SW480 (cell line): ENCODE results near the gene PPP1R15A.
"Not testable (repeated sequence)": the region's sequence is repeated elsewhere in the genome, so short reads cannot be mapped to it uniquely, and the experiment has no call there.

Experiments used
- DNase-seq: peaks from one replicate; pipeline ENCODE4 v3.0.0-alpha.2; 2016; ENCODE audit warnings: low spot score

PPP1R15A gene

DNA sequence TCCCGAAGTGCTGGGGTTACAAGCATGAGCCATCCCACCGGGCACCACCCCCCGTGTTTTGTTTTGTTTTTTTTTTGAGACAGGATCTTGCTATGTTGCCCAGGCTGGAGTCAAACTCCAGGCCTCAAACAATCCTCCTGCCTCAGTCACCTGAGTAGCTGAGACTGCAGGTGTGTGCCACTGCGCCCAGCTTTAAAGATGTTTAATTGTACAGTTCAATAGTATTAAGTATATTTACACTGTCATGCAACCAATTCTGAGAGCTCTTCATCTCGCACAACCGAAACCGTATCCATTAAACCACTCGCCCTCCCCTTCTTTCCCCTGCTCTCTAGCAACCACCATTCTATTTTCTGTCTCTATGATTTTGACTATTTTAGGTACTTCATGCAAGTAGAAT is 43.5 kb downstream of the PPP1R15A start:
- no peak for DNase-seq

DNA sequence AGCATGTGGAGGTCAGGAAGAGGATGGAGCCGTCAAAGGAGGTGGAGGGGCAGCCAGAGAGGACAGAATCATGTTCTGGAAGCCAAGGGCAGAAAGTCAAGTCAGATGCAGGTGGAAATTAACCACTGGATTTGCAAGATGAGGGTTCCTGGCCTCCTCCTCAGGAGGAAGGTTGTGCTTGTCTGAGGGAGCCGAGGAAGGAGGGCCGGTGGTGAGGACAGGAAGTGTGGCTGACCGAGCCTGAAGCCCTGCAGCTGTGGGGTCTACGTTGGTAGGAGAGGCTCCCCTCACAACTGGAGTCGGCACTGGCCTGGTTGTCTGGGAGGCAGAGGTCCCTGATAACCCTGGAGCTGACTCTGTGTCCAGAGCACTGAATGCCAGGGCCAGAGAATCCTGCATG is 45.9 kb downstream of the PPP1R15A start:
- DNase-seq, result no peak

DNA sequence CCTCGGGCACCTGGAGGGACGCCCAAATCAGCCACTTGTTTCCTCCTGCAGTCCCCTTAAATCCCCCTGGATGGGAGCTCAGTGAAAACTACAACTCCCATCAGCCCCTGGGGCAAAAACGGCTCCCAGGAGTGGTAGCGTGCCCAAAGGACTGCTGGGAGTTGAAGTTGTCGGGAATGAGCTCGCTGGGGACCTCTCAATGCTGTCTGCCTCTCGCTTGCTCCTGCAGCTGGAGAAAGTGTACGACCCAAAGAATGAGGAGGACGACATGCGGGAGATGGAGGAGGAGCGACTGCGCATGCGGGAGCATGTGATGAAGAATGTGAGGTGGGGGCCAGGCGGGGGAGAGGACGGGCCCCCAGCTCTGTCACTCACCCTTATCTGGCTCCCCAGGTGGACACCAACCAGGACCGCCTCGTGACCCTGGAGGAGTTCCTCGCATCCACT is 46.6 kb downstream of the PPP1R15A start:
- DNase-seq, result peak; percentile 43

DNA sequence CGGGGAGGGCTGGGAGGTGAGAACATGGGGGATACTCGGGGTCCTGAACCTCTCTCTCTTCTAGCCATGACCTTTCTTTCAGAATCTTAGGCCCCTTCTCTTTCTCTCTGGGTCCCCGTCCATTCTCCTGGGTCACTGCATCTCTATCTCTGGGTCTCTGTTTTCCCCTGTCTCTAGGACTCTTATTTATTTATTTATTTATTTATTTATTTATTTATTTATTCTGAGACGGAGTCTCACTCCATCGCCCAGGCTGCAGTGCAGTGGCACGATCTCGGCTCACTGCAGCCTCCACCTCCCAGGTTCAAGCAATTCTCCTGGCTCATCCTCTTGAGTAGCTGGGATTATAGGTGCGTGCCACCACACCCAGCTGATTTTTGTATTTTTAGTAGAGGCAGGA is 47.0 kb downstream of the PPP1R15A start:
- not testable (repeated sequence) for DNase-seq

DNA sequence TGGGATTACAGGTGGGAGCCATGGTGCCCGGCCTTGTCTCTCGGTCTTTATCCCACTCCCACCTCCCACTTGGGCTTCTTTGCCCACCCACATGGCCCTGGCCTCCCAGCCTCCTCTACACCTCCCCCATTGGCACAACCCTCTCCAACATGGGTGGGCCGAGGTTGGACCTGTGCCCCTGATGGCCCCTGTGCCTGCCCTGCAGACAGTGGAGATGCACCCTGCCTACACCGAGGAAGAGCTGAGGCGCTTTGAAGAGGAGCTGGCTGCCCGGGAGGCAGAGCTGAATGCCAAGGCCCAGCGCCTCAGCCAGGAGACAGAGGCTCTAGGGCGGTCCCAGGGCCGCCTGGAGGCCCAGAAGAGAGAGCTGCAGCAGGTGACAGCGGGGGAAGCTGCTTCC is 48.7 kb downstream of the PPP1R15A start:
- no peak for DNase-seq

DNA sequence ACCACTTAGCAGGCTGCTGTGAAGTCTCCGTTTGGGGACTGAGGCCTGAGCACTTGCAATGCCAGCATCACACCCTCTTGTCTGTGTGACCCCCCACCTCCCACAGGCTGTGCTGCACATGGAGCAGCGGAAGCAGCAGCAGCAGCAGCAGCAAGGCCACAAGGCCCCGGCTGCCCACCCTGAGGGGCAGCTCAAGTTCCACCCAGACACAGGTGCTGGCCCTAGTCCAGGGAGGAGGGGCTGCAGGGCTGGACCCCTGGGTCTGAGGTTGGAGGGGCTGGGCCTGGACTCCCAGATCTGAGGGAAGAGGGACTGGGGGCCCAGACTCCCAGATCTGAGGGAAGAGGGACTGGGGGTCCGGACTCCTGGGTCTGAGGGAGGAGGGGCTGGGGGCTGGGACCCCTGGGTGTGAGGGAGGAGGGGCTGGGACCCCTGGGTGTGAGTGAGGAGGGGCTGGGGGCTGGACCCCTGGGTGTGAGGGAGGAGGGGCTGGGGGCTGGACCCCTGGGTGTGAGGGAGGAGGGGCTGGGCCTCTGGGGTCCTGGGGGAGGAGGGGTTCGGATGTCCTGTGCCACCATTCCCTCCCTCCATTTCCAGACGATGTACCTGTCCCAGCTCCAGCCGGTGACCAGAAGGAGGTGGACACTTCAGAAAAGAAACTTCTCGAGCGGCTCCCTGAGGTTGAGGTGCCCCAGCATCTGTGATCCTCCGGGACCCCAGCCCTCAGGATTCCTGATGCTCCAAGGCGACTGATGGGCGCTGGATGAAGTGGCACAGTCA is 49.7 kb downstream of the PPP1R15A start:
- DNase-seq, result no peak

DNA sequence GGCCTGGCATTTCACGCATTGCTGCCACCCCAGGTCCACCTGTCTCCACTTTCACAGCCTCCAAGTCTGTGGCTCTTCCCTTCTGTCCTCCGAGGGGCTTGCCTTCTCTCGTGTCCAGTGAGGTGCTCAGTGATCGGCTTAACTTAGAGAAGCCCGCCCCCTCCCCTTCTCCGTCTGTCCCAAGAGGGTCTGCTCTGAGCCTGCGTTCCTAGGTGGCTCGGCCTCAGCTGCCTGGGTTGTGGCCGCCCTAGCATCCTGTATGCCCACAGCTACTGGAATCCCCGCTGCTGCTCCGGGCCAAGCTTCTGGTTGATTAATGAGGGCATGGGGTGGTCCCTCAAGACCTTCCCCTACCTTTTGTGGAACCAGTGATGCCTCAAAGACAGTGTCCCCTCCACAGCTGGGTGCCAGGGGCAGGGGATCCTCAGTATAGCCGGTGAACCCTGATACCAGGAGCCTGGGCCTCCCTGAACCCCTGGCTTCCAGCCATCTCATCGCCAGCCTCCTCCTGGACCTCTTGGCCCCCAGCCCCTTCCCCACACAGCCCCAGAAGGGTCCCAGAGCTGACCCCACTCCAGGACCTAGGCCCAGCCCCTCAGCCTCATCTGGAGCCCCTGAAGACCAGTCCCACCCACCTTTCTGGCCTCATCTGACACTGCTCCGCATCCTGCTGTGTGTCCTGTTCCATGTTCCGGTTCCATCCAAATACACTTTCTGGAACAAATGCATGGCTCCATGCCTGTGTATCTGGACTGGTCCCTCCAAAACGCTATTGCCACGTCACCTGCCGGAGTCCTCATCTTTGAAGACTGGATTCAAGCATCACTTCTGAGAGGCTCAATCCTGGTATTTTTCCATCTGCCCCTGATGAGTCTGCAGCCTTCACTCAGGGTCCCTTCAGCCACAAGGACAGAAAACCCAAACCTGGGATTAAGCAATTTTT is 50.6 kb downstream of the PPP1R15A start:
- DNase-seq, result no peak

DNA sequence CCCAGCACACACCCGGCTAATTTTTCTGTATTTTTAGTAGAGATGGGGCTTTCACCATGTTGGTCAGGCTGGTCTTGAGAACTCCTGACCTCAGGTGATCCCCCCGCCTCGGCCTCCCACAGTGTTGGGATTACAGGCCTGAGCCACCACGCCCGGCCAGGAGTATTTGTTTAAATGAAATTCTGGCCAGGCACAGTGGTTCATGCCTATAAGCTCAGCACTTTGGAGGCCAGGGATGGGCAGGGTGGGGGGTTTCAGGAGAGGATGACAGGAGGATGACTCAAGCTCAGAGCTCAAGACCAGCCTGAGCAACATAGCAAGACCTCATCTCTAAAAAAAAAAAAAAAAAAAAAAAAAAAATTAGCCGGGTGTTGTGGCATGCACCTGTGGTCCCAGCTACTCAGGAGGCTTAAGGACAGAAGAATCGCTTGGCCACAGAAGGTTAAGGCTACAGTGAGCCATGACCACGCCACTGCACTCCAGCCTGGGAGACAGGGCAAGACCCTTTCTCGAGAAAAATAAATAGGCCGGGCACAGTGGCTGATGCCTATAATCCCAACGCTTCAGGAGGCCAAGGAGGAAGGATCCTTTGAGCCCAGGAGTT is 53.1 kb downstream of the PPP1R15A start:
- peak; percentile 39 for DNase-seq
